ENCODE measurements around the gene STIP1. TPM values are rescaled to one million over a fixed set of nuclear protein-coding genes. Genes with fewer than 3 reads are reported as not detected.

The STIP1 gene
- total RNA-seq, 1 experiment from 2014 or later = 338 TPM

- Histone ChIP-seq H3K9me3 (ENCODE audit: control insufficient read depth, low read depth, low read length) (no peaks in the 10 kb centered on the region), H3K27ac (ENCODE audit: insufficient read length, low read depth, low read length) (no peak overlapping the region), H4K5ac (ENCODE audit: insufficient read length, low read depth, low read length) (no peak overlapping the region), H3K9ac (ENCODE audit: extremely low read depth, insufficient read length, low read length) (no peak overlapping the region), H2AFZ (ENCODE audit: low read length) (no peak overlapping the region), H2AK5ac (ENCODE audit: insufficient read length, low read length) (no peak overlapping the region), H3K4me1 (ENCODE audit: insufficient read depth, low read length) (no peaks in the 10 kb centered on the region), H3T11ph (ENCODE audit: low read length) (no peak overlapping the region), H4K20me1 (ENCODE audit: control insufficient read depth, insufficient read depth, insufficient read length) (peaks cover 2% of the 10 kb centered on the region), H3K79me2 (ENCODE audit: insufficient read depth, low read length) (no peaks in the 10 kb centered on the region), H3K4ac (ENCODE audit: low read depth, low read length) (no peak overlapping the region), H2BK5ac (ENCODE audit: insufficient read length, low read length) (no peak overlapping the region), H3K23ac (ENCODE audit: insufficient read length, low read depth, low read length) (no peak overlapping the region), H3K4me2 (ENCODE audit: insufficient read depth, insufficient read length, low read length) (no peak overlapping the region), H3K56ac (ENCODE audit: insufficient read length, low read depth, low read length) (no peak overlapping the region), H2BK15ac (ENCODE audit: low read depth, low read length) (no peak overlapping the region), H3K79me1 (ENCODE audit: insufficient read depth, low read depth, low read length, poor library complexity, severe bottlenecking) (no peaks in the 10 kb centered on the region), H2BK120ac (ENCODE audit: low read depth, low read length, poor library complexity, severe bottlenecking) (no peak overlapping the region), H3K14ac (ENCODE audit: insufficient read depth, low read length) (no peak overlapping the region), H3K18ac (ENCODE audit: insufficient read length, low read depth, low read length) (no peak overlapping the region), H4K91ac (ENCODE audit: insufficient read length, low read depth, low read length) (no peak overlapping the region), H3K27me3 (ENCODE audit: insufficient read depth, low read length) (no peaks in the 10 kb centered on the region), H4K8ac (replicated peaks; ENCODE audit: insufficient read length, low read depth, low read length) (no peak overlapping the region), H3K23me2 (ENCODE audit: insufficient read length, low read depth, low read length, poor library complexity, severe bottlenecking) (no peaks in the 10 kb centered on the region), H2BK12ac (ENCODE audit: insufficient read length, low read depth, low read length) (no peak overlapping the region), H2BK20ac (ENCODE audit: low read depth, low read length, poor library complexity, severe bottlenecking) (no peak overlapping the region)
- Mint-ChIP-seq H3K27ac (peak overlapping the region in 2 of 3 experiments; percentile 48 to 52; a peak in 2 of 7 replicates), H3K4me1 (peaks cover 7 to 18% of the 10 kb centered on the region in 2 experiments), H3K4me3 (peak overlapping the region in 1 of 2 experiments; percentile 59; a peak in 3 of 5 replicates), H3K36me3 (ENCODE audit: insufficient read depth in 1 of 3, low read depth in 3 of 3) (no peaks in the 10 kb centered on the region; a peak in 1 of 7 replicates), H3K27me3 (ENCODE audit: low read depth) (peaks cover 5% of the 10 kb centered on the region), H3K9me3 (no peaks in the 10 kb centered on the region; a peak in 1 of 5 replicates)
- peak; percentile 76 for DNase-seq
- WGBS (ENCODE audit: extremely low coverage, insufficient read length, low lambda C conversion rate) = no CpG with 5 or more reads among the region's 19 CpGs
- peak; percentile 96 for TF ChIP-seq CTCF (conservative IDR thresholded peaks at IDR 0.05)
These were observed 37.6 kb upstream of the STIP1 start for GRCh38 chr11:64148226-64148916.

Data from H9 (cell line).